ENCODE measurements around the gene HNRNPA1. TPM values are rescaled to one million over a fixed set of nuclear protein-coding genes. Genes with fewer than 3 reads are reported as not detected.

HNRNPA1 gene
- total and polyA plus RNA-seq, 9 of the 15 experiments (the other 6 are each of a cell fraction or from before 2014, with no cell fraction given) = 1,166 to 2,703 (median 1,815) TPM

DNA sequence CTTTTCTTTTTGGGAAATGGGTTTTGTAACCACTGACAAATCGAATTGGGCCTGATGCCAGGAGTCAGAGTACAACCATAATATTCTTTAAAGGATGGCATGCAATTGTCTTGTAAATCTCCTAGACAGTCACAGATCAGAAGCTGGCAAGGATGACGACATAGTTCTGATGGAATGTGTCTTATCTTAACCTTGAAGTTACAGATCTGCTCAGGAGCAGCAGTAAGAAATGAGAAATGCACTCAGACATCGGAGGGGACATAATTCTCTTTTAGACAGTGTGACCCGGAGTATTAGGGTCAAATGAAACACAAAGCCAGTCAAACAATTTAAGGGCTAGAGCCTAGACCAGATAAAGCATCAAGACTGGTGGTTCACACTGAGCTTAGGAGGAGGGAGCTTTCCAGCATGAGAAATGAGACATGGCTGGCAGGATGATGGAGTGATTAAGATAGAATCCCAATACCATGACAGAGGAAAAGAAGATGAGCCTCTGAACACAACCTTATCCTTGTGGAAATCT lies 18.1 kb upstream of the HNRNPA1 start (continued):
- TF ChIP-seq SIN3A (IDR thresholded peaks at IDR 0.05; ENCODE audit: borderline replicate concordance in 2 of 2, control insufficient read depth in 1 of 2, low read depth in 2 of 2, low read length in 2 of 2) (no peak), PHF8 (IDR thresholded peaks at IDR 0.05; ENCODE audit: borderline replicate concordance, low read length) (no peak), HMG20A (CRISPR knock-in tag; conservative IDR thresholded peaks at IDR 0.05) (no peak), ZZZ3 (IDR thresholded peaks at IDR 0.05) (no peak), TEAD2 (tag; IDR thresholded peaks at IDR 0.05) (peak; percentile 85), IFI16 (CRISPR knock-in tag; IDR thresholded peaks at IDR 0.05) (no peak), ZNF124 (CRISPR knock-in tag; IDR thresholded peaks at IDR 0.05) (no peak), L3MBTL2 (IDR thresholded peaks at IDR 0.05) (0 out of 2 replicates have a peak, but pooled peaks have one; percentile 33), TAF7 (tag; IDR thresholded peaks at IDR 0.05) (no peak), HDAC3 (IDR thresholded peaks at IDR 0.05; ENCODE audit: borderline replicate concordance, partially characterized antibody) (no peak), NR2C2 (CRISPR knock-in tag; IDR thresholded peaks at IDR 0.05) (no peak), NR2C2 (tag; IDR thresholded peaks at IDR 0.05) (peak; percentile 90), ZNF24 (IDR thresholded peaks at IDR 0.05) (no peak), CREM (IDR thresholded peaks at IDR 0.05; ENCODE audit: low read depth) (peak; percentile 82), ZBTB17 (CRISPR knock-in tag; IDR thresholded peaks at IDR 0.05) (0 out of 2 replicates have a peak, but pooled peaks have one; percentile 6), KDM1A (IDR thresholded peaks at IDR 0.05) (peak; percentile 13 to 41; a peak in 2 of 4 replicates), PCBP1 (IDR thresholded peaks at IDR 0.05; ENCODE audit: low read depth, low read length, poor library complexity, severe bottlenecking) (no peak), ETV1 (tag; conservative IDR thresholded peaks at IDR 0.05; ENCODE audit: low read depth) (no peak)
- TF ChIP-seq, protein P1, sequence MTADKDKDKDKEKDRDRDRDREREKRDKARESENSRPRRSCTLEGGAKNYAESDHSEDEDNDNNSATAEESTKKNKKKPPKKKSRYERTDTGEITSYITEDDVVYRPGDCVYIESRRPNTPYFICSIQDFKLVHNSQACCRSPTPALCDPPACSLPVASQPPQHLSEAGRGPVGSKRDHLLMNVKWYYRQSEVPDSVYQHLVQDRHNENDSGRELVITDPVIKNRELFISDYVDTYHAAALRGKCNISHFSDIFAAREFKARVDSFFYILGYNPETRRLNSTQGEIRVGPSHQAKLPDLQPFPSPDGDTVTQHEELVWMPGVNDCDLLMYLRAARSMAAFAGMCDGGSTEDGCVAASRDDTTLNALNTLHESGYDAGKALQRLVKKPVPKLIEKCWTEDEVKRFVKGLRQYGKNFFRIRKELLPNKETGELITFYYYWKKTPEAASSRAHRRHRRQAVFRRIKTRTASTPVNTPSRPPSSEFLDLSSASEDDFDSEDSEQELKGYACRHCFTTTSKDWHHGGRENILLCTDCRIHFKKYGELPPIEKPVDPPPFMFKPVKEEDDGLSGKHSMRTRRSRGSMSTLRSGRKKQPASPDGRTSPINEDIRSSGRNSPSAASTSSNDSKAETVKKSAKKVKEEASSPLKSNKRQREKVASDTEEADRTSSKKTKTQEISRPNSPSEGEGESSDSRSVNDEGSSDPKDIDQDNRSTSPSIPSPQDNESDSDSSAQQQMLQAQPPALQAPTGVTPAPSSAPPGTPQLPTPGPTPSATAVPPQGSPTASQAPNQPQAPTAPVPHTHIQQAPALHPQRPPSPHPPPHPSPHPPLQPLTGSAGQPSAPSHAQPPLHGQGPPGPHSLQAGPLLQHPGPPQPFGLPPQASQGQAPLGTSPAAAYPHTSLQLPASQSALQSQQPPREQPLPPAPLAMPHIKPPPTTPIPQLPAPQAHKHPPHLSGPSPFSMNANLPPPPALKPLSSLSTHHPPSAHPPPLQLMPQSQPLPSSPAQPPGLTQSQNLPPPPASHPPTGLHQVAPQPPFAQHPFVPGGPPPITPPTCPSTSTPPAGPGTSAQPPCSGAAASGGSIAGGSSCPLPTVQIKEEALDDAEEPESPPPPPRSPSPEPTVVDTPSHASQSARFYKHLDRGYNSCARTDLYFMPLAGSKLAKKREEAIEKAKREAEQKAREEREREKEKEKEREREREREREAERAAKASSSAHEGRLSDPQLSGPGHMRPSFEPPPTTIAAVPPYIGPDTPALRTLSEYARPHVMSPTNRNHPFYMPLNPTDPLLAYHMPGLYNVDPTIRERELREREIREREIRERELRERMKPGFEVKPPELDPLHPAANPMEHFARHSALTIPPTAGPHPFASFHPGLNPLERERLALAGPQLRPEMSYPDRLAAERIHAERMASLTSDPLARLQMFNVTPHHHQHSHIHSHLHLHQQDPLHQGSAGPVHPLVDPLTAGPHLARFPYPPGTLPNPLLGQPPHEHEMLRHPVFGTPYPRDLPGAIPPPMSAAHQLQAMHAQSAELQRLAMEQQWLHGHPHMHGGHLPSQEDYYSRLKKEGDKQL (CRISPR knock-in tag; IDR thresholded peaks at IDR 0.05; ENCODE audit: borderline replicate concordance) = no peak
- TF ChIP-seq, protein P2, sequence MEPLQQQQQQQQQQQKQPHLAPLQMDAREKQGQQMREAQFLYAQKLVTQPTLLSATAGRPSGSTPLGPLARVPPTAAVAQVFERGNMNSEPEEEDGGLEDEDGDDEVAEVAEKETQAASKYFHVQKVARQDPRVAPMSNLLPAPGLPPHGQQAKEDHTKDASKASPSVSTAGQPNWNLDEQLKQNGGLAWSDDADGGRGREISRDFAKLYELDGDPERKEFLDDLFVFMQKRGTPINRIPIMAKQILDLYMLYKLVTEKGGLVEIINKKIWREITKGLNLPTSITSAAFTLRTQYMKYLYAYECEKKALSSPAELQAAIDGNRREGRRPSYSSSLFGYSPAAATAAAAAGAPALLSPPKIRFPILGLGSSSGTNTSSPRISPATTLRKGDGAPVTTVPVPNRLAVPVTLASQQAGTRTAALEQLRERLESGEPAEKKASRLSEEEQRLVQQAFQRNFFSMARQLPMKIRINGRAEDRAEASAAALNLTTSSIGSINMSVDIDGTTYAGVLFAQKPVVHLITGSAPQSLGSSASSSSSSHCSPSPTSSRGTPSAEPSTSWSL (CRISPR knock-in tag; IDR thresholded peaks at IDR 0.05; ENCODE audit: borderline replicate concordance) = no peak
- TF ChIP-seq, protein P3, sequence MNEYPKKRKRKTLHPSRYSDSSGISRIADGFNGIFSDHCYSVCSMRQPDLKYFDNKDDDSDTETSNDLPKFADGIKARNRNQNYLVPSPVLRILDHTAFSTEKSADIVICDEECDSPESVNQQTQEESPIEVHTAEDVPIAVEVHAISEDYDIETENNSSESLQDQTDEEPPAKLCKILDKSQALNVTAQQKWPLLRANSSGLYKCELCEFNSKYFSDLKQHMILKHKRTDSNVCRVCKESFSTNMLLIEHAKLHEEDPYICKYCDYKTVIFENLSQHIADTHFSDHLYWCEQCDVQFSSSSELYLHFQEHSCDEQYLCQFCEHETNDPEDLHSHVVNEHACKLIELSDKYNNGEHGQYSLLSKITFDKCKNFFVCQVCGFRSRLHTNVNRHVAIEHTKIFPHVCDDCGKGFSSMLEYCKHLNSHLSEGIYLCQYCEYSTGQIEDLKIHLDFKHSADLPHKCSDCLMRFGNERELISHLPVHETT (CRISPR knock-in tag; conservative IDR thresholded peaks at IDR 0.05 in 1 of 2, IDR thresholded peaks at IDR 0.05 in 1 of 2) = peak in 1 of 2 experiments; percentile 26; a peak in 1 of 4 replicates

Measured in K562 (cell line).